Loucy (cell line): ENCODE results near the gene ARRB2.
"Not testable (repeated sequence)": the region's sequence is repeated elsewhere in the genome, so short reads cannot be mapped to it uniquely, and the experiment has no call there.

Experiments
- EZH2phosphoT487 ChIP-seq: fragments of 200-600 bp; IDR thresholded peaks from 2 replicates; pipeline ENCODE4 v1.6.1; 2018; ENCODE audit warnings: antibody characterized with exemption, mild to moderate bottlenecking, moderate library complexity, borderline replicate concordance
- TF ChIP-seq, protein P1 (sequence below): fragments of 200-600 bp; sonication (generic); conservative IDR thresholded peaks from 2 replicates; pipeline ENCODE4 v1.5.1; 2014; ENCODE audit warnings: mild to moderate bottlenecking, antibody characterized with exemption, low read length

- not testable (repeated sequence) for TF ChIP-seq EZH2phosphoT487
- TF ChIP-seq, protein P1, sequence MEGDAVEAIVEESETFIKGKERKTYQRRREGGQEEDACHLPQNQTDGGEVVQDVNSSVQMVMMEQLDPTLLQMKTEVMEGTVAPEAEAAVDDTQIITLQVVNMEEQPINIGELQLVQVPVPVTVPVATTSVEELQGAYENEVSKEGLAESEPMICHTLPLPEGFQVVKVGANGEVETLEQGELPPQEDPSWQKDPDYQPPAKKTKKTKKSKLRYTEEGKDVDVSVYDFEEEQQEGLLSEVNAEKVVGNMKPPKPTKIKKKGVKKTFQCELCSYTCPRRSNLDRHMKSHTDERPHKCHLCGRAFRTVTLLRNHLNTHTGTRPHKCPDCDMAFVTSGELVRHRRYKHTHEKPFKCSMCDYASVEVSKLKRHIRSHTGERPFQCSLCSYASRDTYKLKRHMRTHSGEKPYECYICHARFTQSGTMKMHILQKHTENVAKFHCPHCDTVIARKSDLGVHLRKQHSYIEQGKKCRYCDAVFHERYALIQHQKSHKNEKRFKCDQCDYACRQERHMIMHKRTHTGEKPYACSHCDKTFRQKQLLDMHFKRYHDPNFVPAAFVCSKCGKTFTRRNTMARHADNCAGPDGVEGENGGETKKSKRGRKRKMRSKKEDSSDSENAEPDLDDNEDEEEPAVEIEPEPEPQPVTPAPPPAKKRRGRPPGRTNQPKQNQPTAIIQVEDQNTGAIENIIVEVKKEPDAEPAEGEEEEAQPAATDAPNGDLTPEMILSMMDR, result not testable (repeated sequence)
These were observed 10.9 kb upstream of the ARRB2 start for GRCh38 chr17:4699401-4700056.
